GM21390 (cell line): ENCODE data around the gene ZSCAN23.
A peak's percentile ranks its signal among the peaks of the same experiment; 100 is the strongest.

ENCODE experiments used
- ATAC-seq: cut with Tn5 transposase; IDR thresholded peaks from one replicate; pipeline ENCODE4 v1.9.1; 2021; ENCODE audit not compliant: unreplicated experiment

The ZSCAN23 gene

GRCh38 chr6:28383235-28384142 lies 59.8 kb downstream of the ZSCAN23 start:
- ATAC-seq, result peak; percentile 89
